HG02759 (cell line): Measurements from ENCODE around the gene ERMARD.

Experiments
- ATAC-seq: cut with Tn5 transposase; IDR thresholded peaks from one replicate; pipeline ENCODE4 v1.9.1; 2021; ENCODE audit warnings: mild to moderate bottlenecking, moderate library complexity; ENCODE audit not compliant: unreplicated experiment

ERMARD gene

GRCh38 chr6:169782966-169783365 is 31.5 kb downstream of the ERMARD start:
- no peak for ATAC-seq

- ATAC-seq = no peak
Observed at GRCh38 chr6:169783401-169783800, 32.0 kb downstream of the ERMARD start.

GRCh38 chr6:169783971-169784820 is 32.8 kb downstream of the ERMARD start:
- no peak for ATAC-seq

- no peak for ATAC-seq
Observed at GRCh38 chr6:169784821-169785340, 33.5 kb downstream of the ERMARD start.

GRCh38 chr6:169785566-169785965 is 34.1 kb downstream of the ERMARD start:
- no peak for ATAC-seq

GRCh38 chr6:169786349-169786748 is 34.9 kb downstream of the ERMARD start:
- ATAC-seq = no peak

- no peak for ATAC-seq
Observed at GRCh38 chr6:169787797-169788196, 36.4 kb downstream of the ERMARD start.

- no peak for ATAC-seq
Observed at GRCh38 chr6:169788809-169789145, 37.4 kb downstream of the ERMARD start.

GRCh38 chr6:169789146-169789943 is 37.9 kb downstream of the ERMARD start:
- ATAC-seq = no peak

- peak; percentile 99 for ATAC-seq
Observed at GRCh38 chr6:169789944-169790927, 38.8 kb downstream of the ERMARD start.

GRCh38 chr6:169791721-169792131 is 40.3 kb downstream of the ERMARD start:
- ATAC-seq = no peak

- no peak for ATAC-seq
Observed at GRCh38 chr6:169792306-169793015, 41.0 kb downstream of the ERMARD start.

- ATAC-seq = no peak
Observed at GRCh38 chr6:169793408-169793807, 42.0 kb downstream of the ERMARD start.

GRCh38 chr6:169794317-169795055 is 43.1 kb downstream of the ERMARD start:
- ATAC-seq = no peak

GRCh38 chr6:169795196-169795595 is 43.8 kb downstream of the ERMARD start:
- ATAC-seq = no peak

GRCh38 chr6:169798764-169799473 is 47.5 kb downstream of the ERMARD start:
- ATAC-seq = no peak

GRCh38 chr6:169799474-169799926 is 48.1 kb downstream of the ERMARD start:
- ATAC-seq = no peak

- no peak for ATAC-seq
Observed at GRCh38 chr6:169800116-169800667, 48.8 kb downstream of the ERMARD start.
